Measurements from ENCODE around the gene AKAP13. TPM values are rescaled to one million over a fixed set of nuclear protein-coding genes. Genes with fewer than 3 reads are reported as not detected.

The AKAP13 gene
- total RNA-seq, 2 experiments from 2014 or later, result 282 to 304 TPM

DNA sequence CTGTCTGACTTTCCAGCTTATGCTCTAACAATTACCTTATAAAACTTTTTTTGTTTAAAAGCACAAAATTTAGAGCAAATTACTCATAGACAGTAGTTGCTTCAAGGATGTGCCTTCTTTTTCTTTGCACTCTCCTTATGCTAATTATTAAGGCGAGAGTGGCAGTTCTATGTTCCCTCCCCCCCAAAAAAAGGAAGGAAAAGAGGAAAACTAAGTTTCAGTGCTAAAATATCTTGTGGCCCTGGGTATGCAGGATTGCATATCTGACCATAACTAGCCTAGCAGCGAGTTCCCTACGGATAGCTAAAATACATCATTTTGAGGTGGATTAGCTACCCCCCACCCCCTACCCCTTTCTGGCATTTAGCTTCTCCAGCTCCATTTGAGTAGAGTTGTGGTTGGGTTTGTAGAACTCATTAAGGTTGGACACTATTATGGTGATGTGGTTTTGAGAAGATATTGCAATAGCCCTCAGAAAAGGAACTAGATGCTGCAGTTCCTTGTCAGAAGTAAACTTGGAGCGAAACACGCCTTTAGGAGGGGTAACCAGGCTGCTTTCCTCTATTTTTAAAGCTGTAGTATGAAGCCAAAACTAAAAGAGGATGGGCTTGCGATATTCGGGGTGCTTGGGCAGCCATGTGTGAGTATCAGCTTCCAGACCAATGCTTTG is 174.6 kb downstream of the AKAP13 start:
- intact Hi-C loops (cut with DNase I, micrococcal nuclease), result no loop called here
- Histone ChIP-seq H3K27me3 (ENCODE audit: control insufficient read depth in 1 of 2, insufficient read depth in 2 of 2, low read length in 2 of 2) (no peaks in the 10 kb centered on the region), H3K4me1 (ENCODE audit: insufficient read depth, low read length) (peaks cover 13% of the 10 kb centered on the region), H3K9me3 (ENCODE audit: control insufficient read depth in 1 of 2, insufficient read depth in 1 of 2, low read length in 2 of 2) (no peaks in the 10 kb centered on the region), H3K27ac (ENCODE audit: low read depth in 1 of 2, low read length in 2 of 2) (no peak overlapping the region), H3K36me3 (ENCODE audit: insufficient read depth, low read length) (peaks cover 6% of the 10 kb centered on the region), H3K4me3 (ENCODE audit: low read length) (no peak overlapping the region)
- DNase-seq (peak in 1 of 14 experiments; percentile 20), ATAC-seq (ENCODE audit: poor library complexity) (no peak)
- TF ChIP-seq, protein P1, sequence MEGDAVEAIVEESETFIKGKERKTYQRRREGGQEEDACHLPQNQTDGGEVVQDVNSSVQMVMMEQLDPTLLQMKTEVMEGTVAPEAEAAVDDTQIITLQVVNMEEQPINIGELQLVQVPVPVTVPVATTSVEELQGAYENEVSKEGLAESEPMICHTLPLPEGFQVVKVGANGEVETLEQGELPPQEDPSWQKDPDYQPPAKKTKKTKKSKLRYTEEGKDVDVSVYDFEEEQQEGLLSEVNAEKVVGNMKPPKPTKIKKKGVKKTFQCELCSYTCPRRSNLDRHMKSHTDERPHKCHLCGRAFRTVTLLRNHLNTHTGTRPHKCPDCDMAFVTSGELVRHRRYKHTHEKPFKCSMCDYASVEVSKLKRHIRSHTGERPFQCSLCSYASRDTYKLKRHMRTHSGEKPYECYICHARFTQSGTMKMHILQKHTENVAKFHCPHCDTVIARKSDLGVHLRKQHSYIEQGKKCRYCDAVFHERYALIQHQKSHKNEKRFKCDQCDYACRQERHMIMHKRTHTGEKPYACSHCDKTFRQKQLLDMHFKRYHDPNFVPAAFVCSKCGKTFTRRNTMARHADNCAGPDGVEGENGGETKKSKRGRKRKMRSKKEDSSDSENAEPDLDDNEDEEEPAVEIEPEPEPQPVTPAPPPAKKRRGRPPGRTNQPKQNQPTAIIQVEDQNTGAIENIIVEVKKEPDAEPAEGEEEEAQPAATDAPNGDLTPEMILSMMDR (IDR thresholded peaks at IDR 0.05), result no peak
- Mint-ChIP-seq H3K4me3 (no peak overlapping the region), H3K27ac (no peak overlapping the region), H3K36me3 (ENCODE audit: low read depth) (peaks cover 47% of the 10 kb centered on the region), H3K4me1 (ENCODE audit: low read depth) (peaks cover 71% of the 10 kb centered on the region), H3K27me3 (no peaks in the 10 kb centered on the region), H3K9me3 (no peaks in the 10 kb centered on the region)
- CTCF ChIA-PET, result interaction anchor here (0.6 to 2.3 kb wide), 2 partner anchors 11 to 15 kb away, joined by 3 to 7 read pairs; no protein-coding TSS in a partner anchor
- POLR2A ChIA-PET, result interaction anchor here (0.8 to 1.1 kb wide), 2 partner anchors 28 to 90 kb away, joined by 3 read pairs; no protein-coding TSS in a partner anchor

DNA sequence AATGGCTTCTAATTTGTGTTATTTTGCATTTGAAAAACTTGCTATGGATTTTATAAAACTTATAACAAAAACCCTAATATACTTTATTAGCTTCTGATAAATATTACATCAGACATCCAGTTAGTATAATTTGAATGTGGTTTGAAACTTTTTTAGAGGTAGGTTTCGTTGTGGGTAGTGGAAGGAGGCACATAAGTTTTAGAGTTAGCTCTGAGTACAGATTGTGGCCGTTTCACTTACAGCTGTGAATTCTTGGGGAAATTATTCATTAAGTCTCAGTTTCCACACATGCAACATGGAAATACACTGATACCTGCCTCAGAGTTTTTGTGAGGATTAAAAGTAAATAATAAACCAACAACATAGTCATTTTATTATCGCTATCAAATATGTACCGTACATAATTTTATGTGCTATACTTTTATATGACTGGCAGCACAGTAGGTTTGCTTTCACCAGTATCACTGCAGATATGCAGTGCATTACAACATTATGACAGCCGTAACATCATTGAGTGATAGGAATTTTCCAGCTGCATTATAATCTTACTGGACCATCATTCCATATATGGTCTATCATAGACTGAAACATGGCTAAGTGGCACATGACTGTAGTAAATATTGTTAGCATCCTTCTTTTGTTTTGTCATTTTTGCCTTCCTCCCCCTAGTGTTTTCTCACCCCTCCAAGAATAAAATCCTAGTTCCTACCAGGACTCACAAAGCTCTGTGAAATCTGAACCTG is 175.6 kb downstream of the AKAP13 start:
- peaks cover 6% of the 10 kb centered on the region for H3K36me3 ChIP-seq (ENCODE audit: insufficient read depth, low read length)
- H3K27me3 ChIP-seq (ENCODE audit: control insufficient read depth in 1 of 2, insufficient read depth in 2 of 2, low read length in 2 of 2), result no peaks in the 10 kb centered on the region
- no peaks in the 10 kb centered on the region for H3K9me3 ChIP-seq (ENCODE audit: control insufficient read depth in 1 of 2, insufficient read depth in 1 of 2, low read length in 2 of 2)
- no peak overlapping the region for H3K27ac Mint-ChIP-seq
- no peak overlapping the region for H3K27ac ChIP-seq (ENCODE audit: low read depth in 1 of 2, low read length in 2 of 2)
- no peaks in the 10 kb centered on the region for H3K9me3 Mint-ChIP-seq
- DNase-seq (no peak), ATAC-seq (ENCODE audit: poor library complexity) (no peak)
- intact Hi-C loops (cut with DNase I, micrococcal nuclease), result no loop called here
- peaks cover 38% of the 10 kb centered on the region for H3K36me3 Mint-ChIP-seq (ENCODE audit: low read depth)
- H3K4me3 ChIP-seq (ENCODE audit: low read length), result no peak overlapping the region
- peaks cover 73% of the 10 kb centered on the region for H3K4me1 Mint-ChIP-seq (ENCODE audit: low read depth)
- TF ChIP-seq, protein P1 (IDR thresholded peaks at IDR 0.05), result no peak
- H3K4me1 ChIP-seq (ENCODE audit: insufficient read depth, low read length), result peaks cover 13% of the 10 kb centered on the region
- CTCF ChIA-PET, result interaction anchor here (1.3 to 2.3 kb wide), 3 partner anchors 12 to 50 kb away, joined by 3 to 7 read pairs (median 3); no protein-coding TSS in a partner anchor
- H3K4me3 Mint-ChIP-seq, result no peak overlapping the region
- POLR2A ChIA-PET, result interaction anchor here (1.3 to 2.1 kb wide), 3 partner anchors 12 to 25 kb away, joined by 3 to 9 read pairs (median 3); no protein-coding TSS in a partner anchor
- no peaks in the 10 kb centered on the region for H3K27me3 Mint-ChIP-seq

DNA sequence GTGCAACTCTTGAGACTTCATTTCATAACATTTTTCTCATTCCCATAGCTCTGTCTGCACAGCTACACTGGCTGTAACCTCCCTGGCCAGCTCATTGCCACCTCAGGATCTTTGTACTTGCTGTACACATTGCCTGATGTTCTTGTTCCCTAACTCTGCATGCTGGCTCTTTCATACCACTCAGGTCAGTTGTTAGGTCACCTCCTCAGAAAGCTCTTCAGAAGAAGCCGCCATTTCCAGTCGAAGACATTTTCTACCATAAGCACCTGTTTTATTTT is 176.2 kb downstream of the AKAP13 start:
- ChIA-PET POLR2A (interaction anchor here (1.3 to 2.1 kb wide), 3 partner anchors 13 to 25 kb away, joined by 3 to 9 read pairs (median 3); no protein-coding TSS in a partner anchor), CTCF (interaction anchor here (1.3 to 1.4 kb wide), 3 partner anchors 12 to 49 kb away, joined by 3 to 4 read pairs (median 3); no protein-coding TSS in a partner anchor)
- no peak overlapping the region for H3K4me3 ChIP-seq (ENCODE audit: low read length)
- TF ChIP-seq, protein P1 (IDR thresholded peaks at IDR 0.05), result no peak
- H3K27ac ChIP-seq (ENCODE audit: low read depth in 1 of 2, low read length in 2 of 2), result no peak overlapping the region
- H3K4me1 ChIP-seq (ENCODE audit: insufficient read depth, low read length), result peaks cover 13% of the 10 kb centered on the region
- H3K9me3 ChIP-seq (ENCODE audit: control insufficient read depth in 1 of 2, insufficient read depth in 1 of 2, low read length in 2 of 2), result no peaks in the 10 kb centered on the region
- Mint-ChIP-seq H3K27me3 (no peaks in the 10 kb centered on the region), H3K27ac (no peak overlapping the region), H3K9me3 (no peaks in the 10 kb centered on the region), H3K36me3 (ENCODE audit: low read depth) (peaks cover 36% of the 10 kb centered on the region), H3K4me1 (ENCODE audit: low read depth) (peaks cover 70% of the 10 kb centered on the region), H3K4me3 (no peak overlapping the region)
- H3K36me3 ChIP-seq (ENCODE audit: insufficient read depth, low read length), result peaks cover 6% of the 10 kb centered on the region
- ATAC-seq (ENCODE audit: poor library complexity) (no peak), DNase-seq (no peak)
- intact Hi-C loops (cut with DNase I, micrococcal nuclease), result no loop called here
- no peaks in the 10 kb centered on the region for H3K27me3 ChIP-seq (ENCODE audit: control insufficient read depth in 1 of 2, insufficient read depth in 2 of 2, low read length in 2 of 2)
